Right forelimb (tissue), 1 donor: ENCODE data around the gene PGF.

Experiments
- DNase-seq: peaks from one replicate; pipeline ENCODE4 v3.0.0-alpha.2; 2018

The PGF gene

DNA sequence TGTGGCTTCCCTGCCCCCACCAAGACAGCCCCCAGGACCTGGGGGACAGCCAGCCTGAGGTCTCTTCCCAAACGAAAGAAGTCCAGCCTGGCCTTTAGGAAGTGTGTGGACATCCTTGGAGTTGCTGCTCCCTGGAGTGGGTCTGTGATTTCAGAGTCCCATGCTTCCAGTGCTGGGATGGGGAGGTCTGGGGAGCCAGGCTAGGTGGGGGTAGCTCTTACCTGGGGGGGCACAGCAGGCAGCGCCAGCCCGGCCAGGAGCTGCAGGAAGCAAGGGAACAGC, 509 bp downstream of the PGF start:
- peak; percentile 58 for DNase-seq

DNA sequence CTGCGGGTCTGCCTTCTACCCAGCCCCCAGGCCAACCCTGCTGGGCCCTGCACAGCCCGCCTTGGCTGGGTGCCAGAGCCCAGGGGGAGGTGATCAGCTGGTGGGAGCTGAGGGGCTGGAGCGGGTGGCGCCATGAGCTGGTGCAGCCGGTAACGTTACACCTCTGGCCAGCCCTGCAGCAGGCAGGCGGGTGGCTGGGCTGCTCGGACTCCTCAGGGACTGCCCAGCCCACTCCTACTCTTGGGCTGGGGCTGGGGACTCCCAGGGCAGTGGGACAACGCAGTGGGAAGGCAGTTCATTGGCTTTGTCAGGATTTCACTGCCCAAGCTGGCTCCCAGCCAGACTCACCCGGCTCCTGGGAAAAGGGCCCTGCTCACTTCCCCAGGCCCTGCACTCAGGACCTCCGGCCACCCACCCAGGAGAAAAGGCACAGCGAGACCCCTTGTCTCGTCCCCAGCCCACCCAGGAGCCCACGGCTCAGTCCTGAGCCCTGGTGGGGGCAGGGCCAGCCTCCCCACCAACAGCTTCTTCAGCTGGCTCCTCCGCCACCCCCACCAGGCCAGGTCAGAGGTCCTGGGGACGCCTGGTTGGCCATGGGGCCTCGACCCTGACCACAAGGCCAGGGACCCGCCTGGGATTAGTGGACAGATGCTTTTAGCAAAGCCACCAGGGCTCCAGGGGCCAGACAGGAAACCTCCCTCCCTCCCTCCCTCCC, 1.0 kb downstream of the PGF start:
- peak; percentile 61 for DNase-seq

DNA sequence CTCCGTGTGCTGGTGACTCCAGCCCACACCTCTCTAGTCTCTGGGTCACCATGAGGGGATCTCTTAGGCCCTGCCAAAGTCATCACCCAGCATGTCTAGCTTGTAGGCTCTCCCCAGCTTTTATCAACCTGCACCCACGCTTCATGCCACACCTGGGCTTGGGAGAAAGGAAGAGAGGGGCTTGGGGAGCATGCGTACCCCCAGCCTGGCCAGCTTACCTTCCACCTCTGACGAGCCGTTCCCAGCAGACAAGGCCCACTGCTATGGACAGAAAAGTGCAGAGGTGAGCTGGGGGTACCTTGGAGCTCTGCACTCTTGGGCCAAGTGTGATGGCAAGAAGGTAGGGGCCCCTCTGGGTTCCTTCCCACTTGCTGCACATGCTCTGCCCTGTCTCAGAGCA, 1.7 kb downstream of the PGF start:
- DNase-seq = no peak

DNA sequence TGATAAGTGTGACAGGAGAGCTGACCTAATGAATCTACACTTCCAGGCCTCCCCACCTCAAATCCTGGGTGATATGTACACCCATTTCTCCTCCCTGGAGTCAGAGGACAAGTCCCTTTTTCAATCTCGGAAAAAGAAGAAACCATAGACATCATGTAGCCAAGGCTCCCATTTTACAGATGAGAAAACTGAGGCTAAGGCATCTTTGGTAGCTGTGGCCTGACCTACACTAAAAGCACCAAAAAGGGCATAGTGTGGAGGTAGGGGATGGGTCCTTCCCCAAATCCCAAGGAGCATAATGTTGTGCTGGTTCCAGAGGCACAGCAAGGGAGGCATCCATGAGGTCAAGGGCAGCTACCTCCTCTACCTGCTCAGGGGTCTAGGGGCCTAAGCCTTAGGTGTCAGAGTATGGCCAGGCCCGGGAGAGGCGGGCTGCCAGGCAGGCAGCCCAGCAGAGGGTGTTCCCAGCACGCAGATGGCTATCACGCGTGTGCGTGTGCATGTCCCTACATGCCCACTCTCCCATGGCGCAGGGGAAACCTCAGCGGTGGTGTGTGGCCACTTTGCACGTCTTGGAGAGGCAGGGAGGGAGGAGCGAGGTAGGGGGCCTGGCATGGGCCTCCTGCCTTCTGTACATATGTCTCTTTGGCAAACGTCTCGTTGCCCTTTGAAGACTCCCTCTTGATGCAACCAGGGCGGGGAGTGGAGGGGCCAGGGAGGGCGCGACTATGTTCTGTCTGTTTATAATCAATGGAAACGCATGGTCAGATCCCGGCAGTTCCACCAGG, 2.5 kb downstream of the PGF start:
- DNase-seq = no peak

DNA sequence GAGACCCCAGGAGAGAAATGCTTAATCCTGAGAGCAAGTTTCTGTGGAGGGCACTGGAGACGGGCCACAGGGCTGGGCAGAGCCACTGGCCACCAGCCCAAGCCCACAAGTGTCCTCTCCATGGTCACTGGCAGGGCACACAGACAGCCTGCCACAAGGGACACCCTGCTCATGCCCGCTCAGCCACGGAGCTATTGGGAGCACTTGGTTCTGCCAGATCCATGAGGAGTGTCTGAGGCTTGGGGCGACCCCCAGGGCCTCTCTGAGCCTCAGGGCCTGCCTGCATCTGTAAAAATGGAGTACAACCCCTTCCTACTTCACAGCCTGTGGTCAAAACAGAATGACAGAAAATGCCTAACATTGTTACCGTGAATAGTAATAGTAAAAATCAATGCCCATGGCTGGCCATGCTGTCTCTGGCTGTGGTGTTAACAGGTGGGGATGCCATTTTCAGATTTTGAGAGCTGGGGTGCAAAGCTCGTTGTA, 3.2 kb downstream of the PGF start:
- no peak for DNase-seq

DNA sequence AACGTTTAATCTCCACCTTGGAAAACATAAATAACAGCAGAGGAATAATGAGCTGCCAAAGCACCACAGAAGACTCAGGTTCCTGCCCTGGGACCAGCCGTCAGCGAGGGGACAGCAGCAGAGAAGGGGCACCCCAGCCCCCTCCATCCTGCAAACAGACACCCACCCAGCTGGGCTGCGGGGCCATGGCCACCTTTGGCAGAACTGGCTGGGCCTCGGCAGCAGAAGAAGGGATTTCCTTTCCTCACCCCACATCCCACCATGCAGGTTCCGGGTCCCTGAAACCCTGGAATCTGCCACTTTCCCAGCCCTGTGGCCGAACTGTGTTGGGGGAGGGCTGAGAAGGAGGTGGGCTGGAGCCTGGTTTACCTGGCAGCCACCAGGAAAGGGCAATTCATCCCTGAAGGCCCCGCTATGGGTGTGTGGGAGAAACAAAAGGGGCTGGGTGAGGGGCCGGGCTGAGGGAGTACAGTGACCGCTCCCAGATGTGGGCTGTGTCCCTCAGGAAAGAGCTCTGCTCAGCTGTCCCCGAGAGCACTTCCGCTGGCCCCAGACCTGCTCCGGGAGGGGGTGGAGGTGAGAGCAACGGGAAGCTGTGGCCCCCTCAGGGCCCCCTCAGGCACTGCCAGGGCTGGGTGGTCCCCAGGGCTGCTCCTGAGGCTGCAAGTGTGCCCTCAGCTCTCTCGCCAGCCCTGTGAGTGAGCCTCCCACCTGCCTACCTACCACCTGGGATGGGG, 3.8 kb downstream of the PGF start:
- DNase-seq = no peak

DNA sequence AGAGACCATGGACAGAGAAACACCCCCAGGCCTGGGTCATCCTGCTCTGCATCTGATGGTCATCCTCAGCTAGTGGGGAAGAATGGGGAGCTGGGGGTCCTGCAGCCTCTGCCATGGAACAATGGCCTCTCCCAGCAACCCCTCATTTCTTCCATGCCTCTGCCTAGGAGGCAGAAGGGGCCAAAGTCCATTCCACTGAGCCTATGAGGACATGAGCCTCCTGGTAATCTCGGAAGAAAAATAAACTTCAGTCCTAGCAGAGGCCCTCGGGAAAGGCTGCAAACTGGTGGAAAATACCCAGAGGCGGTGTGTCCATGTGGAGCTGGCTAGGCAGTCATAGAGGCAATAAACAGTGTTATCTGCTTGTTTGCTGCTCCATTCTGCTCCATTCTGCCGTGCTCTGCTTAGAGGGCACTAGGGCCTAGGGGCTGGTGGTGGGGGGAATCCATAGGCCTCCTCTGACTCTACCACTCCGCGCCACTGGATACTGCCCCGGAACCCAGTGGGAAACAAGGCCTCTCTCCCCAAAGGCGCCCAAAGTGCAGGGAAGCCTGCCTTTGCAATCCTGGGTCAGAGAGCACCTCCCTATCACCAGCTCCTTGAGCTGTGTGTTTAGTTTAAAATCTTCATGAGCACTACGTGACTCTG, 4.5 kb downstream of the PGF start:
- DNase-seq = no peak

DNA sequence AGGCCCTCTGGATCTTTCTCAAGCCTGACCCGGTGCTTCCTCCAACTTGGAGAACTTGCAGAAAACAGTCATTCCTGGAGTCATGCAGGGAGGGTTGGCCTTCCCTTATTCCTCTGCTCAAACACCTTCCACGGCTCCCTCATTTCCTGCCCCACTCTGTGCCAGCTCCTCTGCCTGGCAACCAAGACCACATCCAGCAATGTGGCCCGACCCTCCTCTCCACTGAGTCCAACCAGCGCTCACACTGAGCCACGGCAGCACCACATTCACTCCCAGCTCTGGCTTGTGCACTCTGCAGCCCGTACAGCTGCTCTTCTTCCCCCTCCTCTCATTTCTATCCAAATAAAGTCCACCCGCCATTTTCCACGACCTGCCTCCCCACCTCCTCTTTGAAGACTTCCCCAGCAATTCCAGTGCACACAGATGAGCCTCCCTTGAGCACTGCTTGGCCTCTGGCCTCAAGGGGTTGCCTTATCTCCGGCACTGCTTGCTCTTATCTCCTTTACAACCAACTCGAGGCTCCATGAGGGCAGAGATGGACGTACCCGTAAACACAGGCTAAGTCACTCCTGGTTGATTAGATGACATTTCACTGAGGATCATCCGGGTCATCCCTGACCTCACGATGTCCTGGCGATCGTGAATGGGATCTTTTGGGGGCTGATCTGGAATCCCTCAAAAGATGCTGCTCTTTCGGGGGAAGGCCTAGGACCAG, 5.4 kb downstream of the PGF start:
- DNase-seq = no peak

DNA sequence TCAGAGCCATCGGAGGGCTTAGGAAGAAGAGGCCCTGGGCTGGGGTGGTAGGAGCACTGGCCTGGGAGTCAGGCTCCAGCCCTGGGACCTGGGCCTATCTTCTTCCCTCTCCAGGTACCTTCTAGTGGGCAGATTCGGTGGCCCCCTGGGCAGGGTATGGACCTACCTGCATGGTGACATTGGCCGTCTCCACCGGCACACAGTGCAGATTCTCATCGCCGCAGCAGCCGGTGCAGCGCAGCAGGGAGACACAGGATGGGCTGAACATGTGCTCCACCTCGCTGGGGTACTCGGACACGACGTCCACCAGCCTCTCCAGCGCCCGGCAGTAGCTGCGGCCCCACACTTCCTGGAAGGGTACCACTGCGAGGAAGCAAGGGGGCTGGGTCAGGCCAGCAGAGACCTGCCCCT, 6.2 kb downstream of the PGF start:
- no peak for DNase-seq

DNA sequence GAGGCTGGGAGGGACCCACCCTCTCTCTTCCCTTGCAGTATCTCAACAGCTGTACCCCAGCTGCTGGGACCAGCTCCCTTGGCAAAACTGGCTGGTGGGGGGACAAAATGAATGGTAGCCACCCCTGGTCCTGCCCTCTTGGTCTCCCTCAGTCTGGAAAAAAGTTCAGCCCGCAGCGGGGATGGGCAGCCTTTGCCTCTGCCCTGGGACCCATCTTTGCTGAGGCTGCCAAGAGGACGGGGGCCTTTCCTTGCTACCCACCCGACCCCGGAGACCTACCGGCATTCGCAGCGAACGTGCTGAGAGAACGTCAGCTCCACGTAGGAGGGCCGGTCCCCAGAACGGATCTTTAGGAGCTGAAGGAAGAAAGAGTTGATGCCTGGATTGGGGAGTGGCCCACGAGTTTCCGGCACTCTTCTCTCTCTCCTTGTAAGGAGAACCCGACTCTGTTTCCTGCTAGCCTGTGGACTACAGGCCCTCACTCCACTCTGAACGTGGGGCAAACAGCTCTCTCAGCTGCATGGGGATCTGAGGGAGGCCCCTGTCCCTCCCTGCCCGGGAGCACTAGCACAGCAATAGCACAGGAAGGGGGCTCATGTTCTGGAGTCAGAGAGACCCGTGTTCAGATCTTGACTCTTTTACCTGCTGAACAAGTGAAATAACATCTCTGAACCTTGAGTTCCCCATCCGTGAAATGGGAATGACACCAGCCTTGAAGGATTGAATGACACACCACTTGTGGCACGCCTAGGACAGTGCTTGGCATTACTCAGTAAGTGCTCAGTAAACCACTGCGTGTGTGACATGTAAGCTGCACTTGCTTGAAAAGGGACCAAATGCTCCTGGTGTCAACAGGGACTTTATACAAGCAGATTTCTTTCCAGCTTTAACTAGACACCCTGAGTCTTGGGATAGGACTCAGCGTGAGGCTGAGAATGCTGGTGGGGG, 6.9 kb downstream of the PGF start:
- no peak for DNase-seq

DNA sequence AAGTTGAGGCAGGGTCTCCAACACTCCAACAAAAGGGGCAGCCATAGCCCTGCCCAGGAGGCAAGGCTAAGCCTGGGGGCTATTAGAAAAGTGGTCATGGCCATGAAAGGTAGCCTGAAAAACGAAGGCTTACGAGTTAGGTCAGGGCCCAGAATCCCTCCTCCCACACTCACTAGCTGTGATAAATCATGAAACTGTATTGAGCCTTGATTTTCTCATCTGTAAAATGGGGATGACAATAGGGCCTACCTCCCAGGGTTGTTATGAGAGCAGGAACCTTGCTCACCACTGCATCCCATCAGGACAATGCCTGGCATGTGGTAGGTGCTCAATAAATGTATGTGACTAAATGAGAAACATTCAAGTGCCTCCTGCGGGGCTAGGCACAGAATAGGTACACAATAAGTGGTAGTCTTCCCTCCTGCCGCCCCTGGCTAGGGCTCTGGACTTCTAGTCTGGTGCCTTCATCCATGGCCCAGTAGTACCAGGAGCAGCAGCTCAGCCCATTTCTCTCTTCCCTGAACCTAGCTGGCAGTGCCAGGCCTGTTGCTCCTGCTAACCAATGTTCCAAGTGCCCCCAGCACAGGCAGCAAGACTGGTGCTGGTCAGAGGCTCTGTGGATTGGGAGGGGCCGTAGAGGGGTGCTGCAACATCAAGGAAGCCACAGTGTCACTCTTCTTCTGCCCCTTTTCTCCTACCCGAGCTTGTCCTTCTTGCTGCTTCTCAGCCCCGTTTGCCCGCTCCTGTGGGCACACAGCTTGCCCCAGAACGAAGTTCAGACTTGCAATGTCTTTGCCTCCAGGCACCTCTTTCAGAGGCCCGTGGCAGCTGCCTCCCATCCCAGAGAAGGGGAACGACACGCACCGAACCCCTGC, 7.8 kb downstream of the PGF start:
- DNase-seq = no peak

DNA sequence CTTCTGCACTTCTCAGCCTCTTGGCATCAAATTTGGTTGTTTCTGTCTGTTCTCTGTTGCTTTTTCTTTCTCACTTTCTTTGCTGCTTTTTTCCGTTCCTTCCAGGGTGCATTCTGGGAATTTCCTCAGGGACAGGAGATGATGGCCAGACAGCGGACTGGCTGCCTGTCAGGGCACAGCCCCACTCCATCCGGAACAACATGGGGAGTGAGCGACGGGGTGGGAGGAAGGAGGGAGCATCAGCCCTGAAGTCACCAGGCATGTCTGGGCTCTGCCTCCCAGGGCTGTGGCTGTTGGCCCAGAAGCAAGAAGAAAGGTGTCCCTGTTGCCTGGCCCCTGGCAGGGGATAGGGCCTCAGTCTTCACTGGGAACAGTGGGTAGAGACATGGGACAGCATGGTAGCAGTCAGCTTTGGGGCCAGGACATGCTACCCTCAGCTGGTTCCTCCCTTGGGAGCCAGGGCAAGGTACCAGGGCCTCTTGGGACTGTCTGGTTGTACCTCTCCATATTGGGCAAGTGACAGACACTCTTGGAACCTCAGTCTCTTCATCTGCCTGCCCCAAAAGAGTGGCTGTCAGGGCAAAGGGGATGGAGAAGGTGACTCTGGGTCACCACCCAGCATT, 8.6 kb downstream of the PGF start:
- no peak for DNase-seq

DNA sequence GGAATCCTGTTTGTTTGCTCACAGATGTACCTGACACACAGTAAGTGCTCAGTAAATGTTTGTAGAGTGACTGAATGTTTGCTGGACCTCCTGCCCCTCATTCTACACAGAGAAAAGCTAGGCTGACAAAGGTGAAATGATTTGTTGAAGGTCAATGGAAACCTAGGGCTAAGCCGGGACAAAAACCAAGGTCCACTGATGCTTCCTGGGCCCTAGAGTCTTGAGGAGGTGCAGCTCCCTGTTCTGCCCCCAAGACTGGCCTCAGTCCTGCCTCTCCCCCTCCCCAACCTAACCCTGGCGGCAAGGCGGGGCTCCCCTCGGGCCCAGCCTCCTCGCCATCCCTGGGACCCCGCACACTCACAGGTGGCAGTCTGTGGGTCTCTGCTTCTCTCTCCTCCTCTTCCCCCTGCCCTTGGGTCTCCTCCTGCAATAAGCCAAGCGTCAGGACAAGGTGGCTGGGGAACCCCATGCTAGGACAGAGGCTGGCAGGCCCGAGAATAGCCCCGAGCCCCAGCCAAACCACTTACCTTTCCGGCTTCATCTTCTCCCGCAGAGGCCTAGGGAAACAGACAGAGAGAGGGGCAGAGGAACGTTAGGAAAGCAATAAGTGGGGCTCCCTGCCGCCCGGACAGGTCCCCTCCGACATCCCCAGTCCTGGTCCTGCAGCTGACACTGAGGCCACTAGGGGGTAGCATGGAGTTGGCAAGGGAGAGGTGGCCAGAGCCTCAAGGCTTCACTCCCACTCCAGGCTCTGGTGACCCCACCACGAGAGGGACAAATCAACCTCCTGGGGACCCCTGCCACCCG, 9.3 kb downstream of the PGF start:
- peak; percentile 82 for DNase-seq

DNA sequence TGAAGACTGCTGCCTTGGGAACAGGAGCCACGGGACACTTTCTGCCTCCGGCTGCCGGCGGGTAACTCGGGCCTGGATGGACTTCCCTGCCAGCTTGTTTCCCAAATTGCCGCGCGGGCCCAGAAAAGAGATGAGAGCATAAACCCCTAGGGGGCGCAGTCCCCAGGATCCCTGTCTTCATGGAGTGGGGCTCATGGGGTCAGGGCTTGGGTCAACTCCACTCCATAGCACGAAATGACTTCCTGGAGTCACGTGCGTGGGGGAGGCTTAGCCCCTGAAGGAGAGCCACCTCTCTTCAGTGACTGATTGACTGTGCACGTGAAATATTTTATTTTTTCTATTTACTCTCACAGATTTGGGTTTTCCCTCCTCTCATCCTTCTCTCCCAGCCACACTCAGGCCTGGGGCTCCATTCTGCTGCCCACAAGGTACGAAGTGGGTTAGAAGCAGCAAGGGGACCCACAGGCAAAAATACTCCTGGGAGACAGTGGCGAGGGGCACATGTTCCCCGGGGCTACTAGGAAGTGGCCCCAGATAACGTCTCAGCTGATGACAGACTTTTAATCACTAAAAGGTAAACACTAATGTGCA, 10.0 kb downstream of the PGF start:
- no peak for DNase-seq

DNA sequence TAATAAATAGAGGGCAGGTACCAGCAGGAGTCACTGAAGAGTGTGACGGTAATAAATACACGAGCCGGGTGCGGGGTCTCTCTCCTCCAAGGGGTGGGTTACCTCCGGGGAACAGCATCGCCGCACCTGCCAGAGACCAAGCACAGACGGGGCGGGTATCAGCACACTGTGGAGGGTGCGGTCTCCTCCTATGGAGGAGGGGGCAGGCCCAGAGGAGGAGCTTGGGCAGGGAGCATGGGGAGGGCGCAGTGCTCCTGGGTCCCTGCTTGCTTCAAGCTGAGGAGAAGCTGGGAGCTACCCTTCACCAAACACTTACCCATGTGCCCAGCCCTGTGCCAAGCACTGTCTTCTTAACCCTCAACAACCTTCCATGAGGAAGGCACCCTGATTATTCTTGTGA, 12.8 kb downstream of the PGF start:
- DNase-seq = no peak

DNA sequence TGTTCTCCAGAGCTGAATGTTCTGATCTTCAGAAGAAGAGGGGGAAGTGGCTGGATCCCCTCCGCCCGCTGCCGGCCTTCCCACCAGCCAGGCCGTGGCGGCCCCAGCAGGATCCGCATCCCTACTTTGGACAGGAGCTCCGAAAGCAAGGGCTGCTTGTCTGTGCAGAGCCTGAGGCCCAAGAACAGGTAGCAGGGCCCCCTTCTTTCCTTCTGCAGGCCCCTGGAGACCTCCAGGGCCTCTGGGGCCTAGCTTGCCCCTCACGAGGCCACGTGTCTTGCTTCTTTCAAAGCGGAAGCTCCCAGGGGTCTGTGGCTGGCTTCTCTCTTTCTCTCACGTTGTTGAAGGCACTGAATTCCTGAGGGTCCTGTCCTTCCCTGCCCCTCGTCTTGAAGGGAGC, 13.2 kb downstream of the PGF start:
- no peak for DNase-seq

DNA sequence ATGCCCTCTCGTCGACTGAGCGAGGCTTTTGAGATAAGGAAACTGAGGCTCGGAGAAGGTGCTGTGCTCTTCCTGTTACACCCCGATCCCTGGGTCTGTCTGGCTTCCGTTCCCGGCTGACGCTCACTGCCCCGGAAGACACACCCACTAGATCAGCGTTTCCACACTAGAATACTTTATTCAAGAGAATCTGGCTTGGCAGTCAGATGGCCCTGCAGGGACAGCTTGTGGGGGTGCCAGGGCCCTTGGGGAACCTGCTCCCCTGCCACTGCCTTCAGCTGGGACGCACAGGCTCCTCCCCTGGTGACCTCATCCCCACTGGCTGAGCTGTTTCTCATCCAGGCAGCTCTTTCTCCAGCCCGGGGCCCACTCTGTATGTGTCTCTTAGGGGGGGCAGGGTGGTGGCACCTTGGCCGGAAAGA, 13.7 kb downstream of the PGF start:
- no peak for DNase-seq

DNA sequence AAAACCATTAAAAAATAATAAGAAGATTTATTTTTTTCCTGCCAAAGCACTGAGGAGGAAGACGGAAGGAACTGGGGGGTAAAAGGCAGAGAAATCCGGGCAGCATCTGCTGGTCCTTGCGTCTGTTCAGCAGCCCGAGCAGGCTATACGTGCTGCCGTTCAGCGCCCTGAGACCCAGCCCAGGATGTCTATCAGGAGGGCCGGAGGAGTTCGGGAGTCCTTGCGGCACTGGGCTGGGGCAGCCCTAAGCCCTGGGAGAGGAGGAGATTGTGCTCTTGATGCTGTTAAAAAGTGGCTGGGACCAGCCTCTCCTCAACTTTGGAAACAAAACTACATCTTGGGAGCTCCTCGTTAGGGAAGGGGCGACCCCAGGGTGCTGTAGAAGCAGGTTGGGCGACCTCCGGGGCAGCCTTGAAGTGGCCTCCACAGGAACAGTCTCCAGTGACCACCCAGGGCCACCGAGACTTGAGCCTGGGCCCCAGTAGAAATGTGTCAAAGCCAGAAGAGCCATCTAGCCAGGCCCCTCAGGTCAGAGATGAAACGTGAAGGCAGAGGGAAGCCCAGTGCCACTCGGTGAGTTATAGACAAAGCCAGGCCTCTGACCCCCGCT, 14.3 kb downstream of the PGF start:
- no peak for DNase-seq
